Measurements from ENCODE around the gene MFF.

- TF ChIP-seq, protein P1, sequence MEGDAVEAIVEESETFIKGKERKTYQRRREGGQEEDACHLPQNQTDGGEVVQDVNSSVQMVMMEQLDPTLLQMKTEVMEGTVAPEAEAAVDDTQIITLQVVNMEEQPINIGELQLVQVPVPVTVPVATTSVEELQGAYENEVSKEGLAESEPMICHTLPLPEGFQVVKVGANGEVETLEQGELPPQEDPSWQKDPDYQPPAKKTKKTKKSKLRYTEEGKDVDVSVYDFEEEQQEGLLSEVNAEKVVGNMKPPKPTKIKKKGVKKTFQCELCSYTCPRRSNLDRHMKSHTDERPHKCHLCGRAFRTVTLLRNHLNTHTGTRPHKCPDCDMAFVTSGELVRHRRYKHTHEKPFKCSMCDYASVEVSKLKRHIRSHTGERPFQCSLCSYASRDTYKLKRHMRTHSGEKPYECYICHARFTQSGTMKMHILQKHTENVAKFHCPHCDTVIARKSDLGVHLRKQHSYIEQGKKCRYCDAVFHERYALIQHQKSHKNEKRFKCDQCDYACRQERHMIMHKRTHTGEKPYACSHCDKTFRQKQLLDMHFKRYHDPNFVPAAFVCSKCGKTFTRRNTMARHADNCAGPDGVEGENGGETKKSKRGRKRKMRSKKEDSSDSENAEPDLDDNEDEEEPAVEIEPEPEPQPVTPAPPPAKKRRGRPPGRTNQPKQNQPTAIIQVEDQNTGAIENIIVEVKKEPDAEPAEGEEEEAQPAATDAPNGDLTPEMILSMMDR (conservative IDR thresholded peaks at IDR 0.05; ENCODE audit: low read depth, low read length): no peak
- TF ChIP-seq EZH2 (IDR thresholded peaks at IDR 0.05; ENCODE audit: low read length, unreplicated experiment) (no peak), EZH2phosphoT487 (IDR thresholded peaks at IDR 0.05; ENCODE audit: borderline replicate concordance, low read length) (no peak)
Observed at GRCh38 chr2:227402321-227402720, 77.3 kb downstream of the MFF start.

Measured in PC-3 (cell line).